ENCODE measurements around the gene SLC48A1. TPM values are rescaled to one million over a fixed set of nuclear protein-coding genes. Genes with fewer than 3 reads are reported as not detected.

Gene SLC48A1
- total and polyA plus RNA-seq, 10 of the 15 experiments (the other 5 are each of a cell fraction or from before 2014, with no cell fraction given) = 1.1 to 4.9 (median 1.9) TPM

GRCh38 chr12:47768323-47768811 is 4.7 kb upstream of the SLC48A1 start:
- intact Hi-C loops (cut with micrococcal nuclease; ENCODE audit: unreplicated experiment) (no loop called here), in situ Hi-C loops (cut with MboI) (no loop called here)
- 47% methylated on average over 2 of the region's 2 CpGs for WGBS (ENCODE audit: insufficient coverage, insufficient replicate concordance, low lambda C conversion rate, missing lambda C conversion rate)
- BruUV-seq (replicated peaks) = no TSS peak
- TF ChIP-seq, protein P1, sequence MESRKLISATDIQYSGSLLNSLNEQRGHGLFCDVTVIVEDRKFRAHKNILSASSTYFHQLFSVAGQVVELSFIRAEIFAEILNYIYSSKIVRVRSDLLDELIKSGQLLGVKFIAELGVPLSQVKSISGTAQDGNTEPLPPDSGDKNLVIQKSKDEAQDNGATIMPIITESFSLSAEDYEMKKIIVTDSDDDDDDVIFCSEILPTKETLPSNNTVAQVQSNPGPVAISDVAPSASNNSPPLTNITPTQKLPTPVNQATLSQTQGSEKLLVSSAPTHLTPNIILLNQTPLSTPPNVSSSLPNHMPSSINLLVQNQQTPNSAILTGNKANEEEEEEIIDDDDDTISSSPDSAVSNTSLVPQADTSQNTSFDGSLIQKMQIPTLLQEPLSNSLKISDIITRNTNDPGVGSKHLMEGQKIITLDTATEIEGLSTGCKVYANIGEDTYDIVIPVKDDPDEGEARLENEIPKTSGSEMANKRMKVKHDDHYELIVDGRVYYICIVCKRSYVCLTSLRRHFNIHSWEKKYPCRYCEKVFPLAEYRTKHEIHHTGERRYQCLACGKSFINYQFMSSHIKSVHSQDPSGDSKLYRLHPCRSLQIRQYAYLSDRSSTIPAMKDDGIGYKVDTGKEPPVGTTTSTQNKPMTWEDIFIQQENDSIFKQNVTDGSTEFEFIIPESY (IDR thresholded peaks at IDR 0.05) = no peak
- TF ChIP-seq SPI1 (IDR thresholded peaks at IDR 0.05; ENCODE audit: borderline replicate concordance, insufficient read depth, low read depth, low read length) = no peak
- TF ChIP-seq, protein P2, sequence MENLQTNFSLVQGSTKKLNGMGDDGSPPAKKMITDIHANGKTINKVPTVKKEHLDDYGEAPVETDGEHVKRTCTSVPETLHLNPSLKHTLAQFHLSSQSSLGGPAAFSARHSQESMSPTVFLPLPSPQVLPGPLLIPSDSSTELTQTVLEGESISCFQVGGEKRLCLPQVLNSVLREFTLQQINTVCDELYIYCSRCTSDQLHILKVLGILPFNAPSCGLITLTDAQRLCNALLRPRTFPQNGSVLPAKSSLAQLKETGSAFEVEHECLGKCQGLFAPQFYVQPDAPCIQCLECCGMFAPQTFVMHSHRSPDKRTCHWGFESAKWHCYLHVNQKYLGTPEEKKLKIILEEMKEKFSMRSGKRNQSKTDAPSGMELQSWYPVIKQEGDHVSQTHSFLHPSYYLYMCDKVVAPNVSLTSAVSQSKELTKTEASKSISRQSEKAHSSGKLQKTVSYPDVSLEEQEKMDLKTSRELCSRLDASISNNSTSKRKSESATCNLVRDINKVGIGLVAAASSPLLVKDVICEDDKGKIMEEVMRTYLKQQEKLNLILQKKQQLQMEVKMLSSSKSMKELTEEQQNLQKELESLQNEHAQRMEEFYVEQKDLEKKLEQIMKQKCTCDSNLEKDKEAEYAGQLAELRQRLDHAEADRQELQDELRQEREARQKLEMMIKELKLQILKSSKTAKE (IDR thresholded peaks at IDR 0.05; ENCODE audit: low read depth, poor library complexity, severe bottlenecking) = no peak
- no peak for TF ChIP-seq IRF3 (IDR thresholded peaks at IDR 0.05)
- TF ChIP-seq YY1 (IDR thresholded peaks at IDR 0.05; ENCODE audit: low read depth, low read length) = no peak
- Histone ChIP-seq H2AFZ (ENCODE audit: control insufficient read depth, low read depth, low read length) (no peak overlapping the region), H3K79me2 (ENCODE audit: control insufficient read depth, insufficient read depth, low read length) (no peaks in the 10 kb centered on the region), H4K20me1 (ENCODE audit: control insufficient read depth, insufficient read depth) (no peaks in the 10 kb centered on the region), H3K27me3 (replicated peaks in 1 of 2; ENCODE audit: control insufficient read depth in 2 of 2, insufficient read depth in 2 of 2, low read length in 1 of 2) (no peaks in the 10 kb centered on the region), H3K27ac (ENCODE audit: control insufficient read depth, insufficient read depth) (no peak overlapping the region), H3K9me3 (replicated peaks; ENCODE audit: control insufficient read depth, insufficient read depth, low read length) (no peaks in the 10 kb centered on the region), H3K36me3 (ENCODE audit: control insufficient read depth in 2 of 2, insufficient read depth in 2 of 2, low read length in 1 of 2) (no peaks in the 10 kb centered on the region), H3K4me1 (ENCODE audit: control insufficient read depth, insufficient read depth, low read length) (no peaks in the 10 kb centered on the region), H3K4me3 (no peak overlapping the region), H3K9ac (ENCODE audit: control insufficient read depth, insufficient read depth, low read length) (no peak overlapping the region), H3K4me2 (ENCODE audit: control insufficient read depth, insufficient read depth) (no peak overlapping the region)
- DNase-seq (ENCODE audit: low read depth, low spot score) (no peak), ATAC-seq (no peak), FAIRE-seq (no peak)
- ChIA-PET SMC1A (ENCODE audit: uncharacterized antibody, unreplicated experiment) (interaction anchor here (0.8 to 7.2 kb wide), 12 partner anchors 7 to 396 kb away, joined by 3 to 267 read pairs (median 8); partner anchors contain the start of genes ENDOU, RAPGEF3 and RPAP3), RAD21 (ENCODE audit: unreplicated experiment) (interaction anchor here (1.3 to 8.9 kb wide), 9 partner anchors 11 to 116 kb away, joined by 3 to 327 read pairs (median 31); partner anchors contain the start of genes ENDOU and RAPGEF3), POLR2A (interaction anchor here (5.7 kb wide), 1 partner anchor 26 kb away, joined by 40 read pairs; no protein-coding TSS in a partner anchor), CTCF (interaction anchor here (0.7 to 19.3 kb wide), 15 partner anchors 11 to 116 kb away, joined by 3 to 814 read pairs (median 19); partner anchors contain the start of genes ENDOU, RAPGEF3 and RPAP3)
